GM10266 (cell line): ENCODE measurements around the gene KCNK15.

Experiments
- DNase-seq: peaks from one replicate; pipeline ENCODE4 v3.0.0; 2012; ENCODE audit errors: extremely low spot score
- CTCF ChIP-seq: IDR thresholded peaks from 2 replicates; pipeline ENCODE4 v1.5.1; 2012; ENCODE audit warnings: mild to moderate bottlenecking, low read depth; ENCODE audit not compliant: control insufficient read depth, insufficient read depth; ENCODE audit errors: missing control alignments

KCNK15 gene

GRCh38 chr20:44727651-44728050 lies 18.0 kb upstream of the KCNK15 start:
- no peak for TF ChIP-seq CTCF
- no peak for DNase-seq

- no peak for TF ChIP-seq CTCF
- DNase-seq: no peak
These were observed 16.7 kb upstream of the KCNK15 start for GRCh38 chr20:44728801-44729443.

GRCh38 chr20:44730441-44730840 lies 15.2 kb upstream of the KCNK15 start:
- DNase-seq: no peak
- TF ChIP-seq CTCF: no peak

- DNase-seq: no peak
These were observed 14.0 kb upstream of the KCNK15 start for GRCh38 chr20:44731657-44732056.

GRCh38 chr20:44732327-44732726 lies 13.3 kb upstream of the KCNK15 start:
- no peak for TF ChIP-seq CTCF
- DNase-seq: no peak

More at GRCh38 chr20:44731657-44732056, 14.0 kb upstream of the KCNK15 start:
- TF ChIP-seq CTCF: no peak

- peak; percentile 91 for TF ChIP-seq CTCF
- peak; percentile 82 for DNase-seq
These were observed 12.2 kb upstream of the KCNK15 start for GRCh38 chr20:44733341-44734069.

GRCh38 chr20:44734938-44735337 lies 10.7 kb upstream of the KCNK15 start:
- no peak for DNase-seq
- no peak for TF ChIP-seq CTCF
